ENCODE data around the gene TPX2.
"Not testable (repeated sequence)": the region's sequence is repeated elsewhere in the genome, so short reads cannot be mapped to it uniquely, and the experiment has no call there.

TPX2 gene

GRCh38 chr20:31811796-31812728 lies 73.0 kb downstream of the TPX2 start:
- no peak for DNase-seq (ENCODE audit: low spot score)

GRCh38 chr20:31813611-31814010 lies 74.5 kb downstream of the TPX2 start:
- no peak for DNase-seq (ENCODE audit: low spot score)

DNA sequence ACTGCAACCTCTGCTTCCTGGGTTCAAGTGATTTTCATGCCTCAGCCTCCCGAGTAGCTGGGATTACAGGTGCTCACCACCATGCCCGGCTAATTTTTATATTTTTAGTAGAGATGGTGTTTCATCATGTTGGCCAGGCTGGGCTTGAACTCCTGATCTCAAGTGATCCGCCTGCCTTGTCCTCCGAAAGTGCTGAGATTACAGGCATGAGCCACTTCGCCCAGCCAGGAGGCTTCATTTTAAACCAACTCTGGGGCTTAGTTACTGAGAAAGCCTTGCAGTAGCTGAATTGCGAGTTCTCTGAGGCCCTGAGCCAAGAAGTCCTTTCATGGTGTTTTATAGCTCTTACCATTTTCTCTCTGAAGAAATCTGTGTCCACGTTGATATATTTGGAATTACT lies 75.1 kb downstream of the TPX2 start:
- DNase-seq (ENCODE audit: low spot score), result not testable (repeated sequence)

DNA sequence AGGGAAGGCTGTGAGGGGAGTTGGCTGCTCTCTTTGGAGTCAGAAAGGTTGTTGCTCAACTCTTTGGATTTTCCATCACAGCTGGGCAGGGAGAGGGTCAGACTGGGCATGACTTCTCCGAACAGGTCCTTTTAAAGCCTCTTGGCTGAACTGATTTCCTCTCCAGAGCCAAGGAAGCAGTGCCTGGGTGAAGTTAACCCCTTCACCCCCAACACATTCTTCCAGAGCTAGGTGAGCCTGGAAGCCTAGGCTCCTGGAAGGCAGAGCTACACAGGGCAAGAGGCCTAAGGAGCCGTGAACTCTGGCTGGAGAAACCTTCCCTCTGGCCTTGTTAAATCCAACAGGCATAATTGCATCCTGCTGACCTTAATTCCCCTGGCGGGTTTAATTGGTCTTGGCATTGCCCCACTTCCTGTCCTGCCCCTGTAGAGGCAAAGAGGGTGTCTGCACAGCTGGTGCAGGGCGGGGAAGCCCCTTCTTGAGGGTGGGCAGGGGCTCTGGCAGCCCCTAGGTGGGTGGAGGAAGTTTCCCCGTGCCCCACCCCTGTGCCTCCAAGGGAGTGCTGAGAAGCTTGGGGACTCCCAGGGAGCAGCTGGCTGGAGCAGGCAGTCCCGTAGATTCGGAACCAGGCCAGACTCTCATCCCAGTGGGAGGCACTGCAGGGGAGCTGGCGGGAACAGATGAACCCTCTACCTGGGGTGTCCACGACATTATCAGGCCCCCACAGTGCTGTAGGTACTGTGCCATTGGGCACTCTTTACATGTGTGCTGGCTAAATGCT lies 76.5 kb downstream of the TPX2 start:
- DNase-seq (ENCODE audit: low spot score), result no peak

DNA sequence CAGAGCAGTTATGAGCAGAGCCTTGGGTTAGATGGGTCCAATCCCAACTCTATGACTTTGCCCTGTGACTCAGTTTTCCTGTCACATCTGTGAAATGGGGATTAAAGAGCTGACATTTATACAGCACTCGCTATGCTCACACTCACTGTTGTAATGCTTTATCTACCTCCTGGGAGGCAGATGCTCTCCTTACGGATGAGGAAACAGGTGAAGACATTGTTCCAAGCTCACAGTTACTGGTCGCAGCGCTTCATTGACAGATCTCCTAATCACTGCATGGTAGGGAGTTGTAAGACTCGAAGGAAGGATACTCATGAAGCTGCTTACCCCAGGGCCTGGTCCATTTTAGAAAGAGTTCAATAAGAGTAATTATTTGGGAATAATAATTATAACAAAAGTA lies 77.1 kb downstream of the TPX2 start:
- DNase-seq (ENCODE audit: low spot score), result no peak

DNA sequence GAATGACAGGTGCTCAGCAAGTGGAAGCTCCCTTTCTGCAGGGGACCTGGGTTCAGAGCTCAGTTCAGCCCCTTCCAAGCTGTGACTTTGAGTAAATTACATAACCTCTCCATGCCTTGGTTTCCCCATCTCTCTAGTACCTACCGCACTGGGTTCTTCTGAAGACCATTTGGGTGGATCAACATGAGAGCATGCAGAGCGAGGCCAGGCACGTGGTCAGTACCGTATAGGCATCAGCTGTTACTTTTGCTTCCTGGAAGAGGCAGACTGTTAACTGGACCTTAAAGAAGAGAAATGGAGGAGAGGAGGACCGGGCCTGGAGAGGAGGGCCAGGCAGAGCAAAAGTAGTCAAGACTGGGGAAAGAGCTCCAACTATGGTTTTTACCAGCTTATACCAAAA lies 78.4 kb downstream of the TPX2 start:
- no peak for DNase-seq (ENCODE audit: low spot score)

DNA sequence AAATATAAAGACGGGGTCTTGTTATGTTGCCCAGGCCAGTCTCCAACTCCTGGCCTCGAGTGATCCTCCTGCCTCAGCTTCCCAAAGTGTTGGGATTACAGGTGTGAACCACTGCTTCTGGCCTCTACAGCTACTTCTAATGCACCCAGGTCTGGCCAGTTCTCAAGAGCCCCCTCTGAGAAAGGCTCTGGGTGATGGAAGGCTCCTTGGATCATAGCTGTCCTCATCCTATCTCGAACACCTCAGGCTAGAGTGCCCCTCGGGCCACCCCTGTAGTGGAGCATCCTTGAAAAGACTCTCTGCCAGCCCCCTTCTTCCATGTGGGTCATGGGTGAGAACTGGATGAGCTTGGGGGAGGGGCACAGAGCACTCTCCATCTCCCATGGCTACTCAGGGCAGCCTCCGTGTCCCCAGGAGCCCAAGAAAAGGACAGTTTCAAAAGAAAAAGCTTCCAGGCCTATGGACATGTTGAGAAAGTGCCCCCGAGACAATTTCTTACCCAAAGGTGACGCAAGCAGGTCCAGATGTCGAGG lies 79.4 kb downstream of the TPX2 start:
- no peak for DNase-seq (ENCODE audit: low spot score)

DNA sequence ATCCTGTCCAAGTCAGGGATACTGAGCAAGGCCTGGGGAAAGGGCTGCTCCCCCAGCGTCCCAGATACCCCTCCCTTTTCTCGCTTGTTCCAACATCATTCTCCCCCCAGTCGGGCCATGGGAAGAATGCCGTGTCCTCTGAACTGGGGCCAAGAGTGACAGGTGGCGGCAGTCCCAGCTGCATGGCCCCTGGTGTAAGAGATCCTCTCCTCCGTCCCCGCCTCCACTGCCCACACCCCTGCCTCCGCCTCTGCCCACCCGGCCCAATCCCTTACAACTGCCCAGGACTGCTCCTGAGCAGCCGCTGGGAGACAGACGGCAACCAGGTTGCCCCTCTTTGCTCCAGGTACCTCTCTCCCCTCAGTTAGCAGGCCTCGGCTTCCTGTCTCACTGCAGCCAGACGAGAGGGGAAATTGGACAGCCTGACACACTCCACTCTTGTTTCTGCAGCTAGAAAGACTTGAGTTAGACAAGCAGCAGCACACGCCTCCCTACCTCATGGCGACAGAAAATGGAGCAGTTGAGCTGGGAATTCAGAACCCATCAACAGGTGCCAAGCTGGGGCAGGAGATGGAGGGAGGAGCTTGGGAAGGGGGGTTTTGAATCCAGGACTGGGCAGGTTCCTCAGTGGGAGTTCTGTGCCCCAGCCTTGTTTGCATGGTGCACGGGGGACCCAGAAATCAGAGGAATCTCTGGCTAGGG lies 80.1 kb downstream of the TPX2 start, which contains the start of gene MYLK2:
Gene MYLK2, plus strand, starts transcription at position 274 of the 702 bp plus-strand sequence. Its CDS starts 225 bp downstream, at position 499.
- DNase-seq (ENCODE audit: low spot score), result no peak

GRCh38 chr20:31820228-31820627 lies 81.1 kb downstream of the TPX2 start:
- DNase-seq (ENCODE audit: low spot score), result no peak

DNA sequence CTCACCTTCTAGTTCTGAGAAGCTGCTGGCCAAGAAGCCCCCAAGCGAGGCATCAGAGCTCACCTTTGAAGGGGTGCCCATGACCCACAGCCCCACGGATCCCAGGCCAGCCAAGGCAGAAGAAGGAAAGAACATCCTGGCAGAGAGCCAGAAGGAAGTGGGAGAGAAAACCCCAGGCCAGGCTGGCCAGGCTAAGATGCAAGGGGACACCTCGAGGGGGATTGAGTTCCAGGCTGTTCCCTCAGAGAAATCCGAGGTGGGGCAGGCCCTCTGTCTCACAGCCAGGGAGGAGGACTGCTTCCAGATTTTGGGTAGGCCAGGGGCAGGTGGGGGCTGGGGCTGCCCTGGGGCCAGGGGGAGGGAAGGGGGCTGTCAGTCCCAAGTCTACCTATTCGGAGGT lies 82.3 kb downstream of the TPX2 start:
- no peak for DNase-seq (ENCODE audit: low spot score)

GRCh38 chr20:31822421-31823330 lies 83.6 kb downstream of the TPX2 start:
- DNase-seq (ENCODE audit: low spot score), result peak; percentile 49

DNA sequence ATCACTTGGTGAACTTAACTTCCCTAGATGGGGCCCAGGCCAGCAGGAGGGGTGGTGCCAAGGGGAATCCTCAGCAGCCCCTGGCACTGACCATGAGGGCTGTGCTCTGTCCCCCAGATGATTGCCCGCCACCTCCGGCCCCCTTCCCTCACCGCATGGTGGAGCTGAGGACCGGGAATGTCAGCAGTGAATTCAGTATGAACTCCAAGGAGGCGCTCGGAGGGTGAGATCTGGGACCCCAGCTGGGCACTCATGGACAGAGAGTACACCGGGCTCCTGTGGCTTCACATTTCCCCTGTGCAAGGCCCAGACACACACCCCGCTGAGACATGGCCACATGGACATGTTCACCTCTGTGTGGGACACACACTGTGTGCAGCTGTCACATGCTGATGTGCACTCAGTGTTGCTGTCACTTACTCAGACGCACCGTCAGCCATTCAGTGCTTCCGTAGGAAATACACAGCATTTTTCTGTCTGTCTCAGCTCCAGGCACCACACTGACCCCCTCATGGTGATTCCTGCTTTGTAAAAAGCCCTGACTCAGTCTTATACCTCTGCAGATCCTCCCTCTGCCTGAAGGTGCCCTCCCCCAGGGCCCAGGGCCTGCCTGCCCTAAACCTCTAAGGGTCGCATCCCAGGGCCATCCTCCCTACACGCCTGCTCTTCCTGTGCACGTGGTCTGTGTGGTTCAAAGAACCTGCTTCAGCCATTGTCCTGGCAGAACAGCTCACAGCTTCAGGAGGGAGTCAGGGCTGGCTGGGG lies 84.5 kb downstream of the TPX2 start:
- no peak for DNase-seq (ENCODE audit: low spot score)

DNA sequence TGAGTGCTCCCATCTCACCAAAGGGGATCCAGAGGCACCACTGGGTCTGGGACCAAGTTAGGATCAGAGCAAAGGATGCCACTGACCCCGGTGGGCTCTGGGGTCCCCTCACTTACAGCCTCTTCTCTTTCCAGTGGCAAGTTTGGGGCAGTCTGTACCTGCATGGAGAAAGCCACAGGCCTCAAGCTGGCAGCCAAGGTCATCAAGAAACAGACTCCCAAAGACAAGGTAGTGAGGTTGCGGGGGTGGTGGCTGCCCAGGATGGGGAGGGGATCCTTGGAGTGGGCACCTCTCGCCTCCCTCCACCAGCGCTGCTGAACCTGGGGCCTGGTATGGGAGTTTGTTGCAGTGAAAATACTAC lies 85.0 kb downstream of the TPX2 start:
- no peak for DNase-seq (ENCODE audit: low spot score)

GRCh38 chr20:31824554-31825313 lies 85.6 kb downstream of the TPX2 start:
- no peak for DNase-seq (ENCODE audit: low spot score)

DNA sequence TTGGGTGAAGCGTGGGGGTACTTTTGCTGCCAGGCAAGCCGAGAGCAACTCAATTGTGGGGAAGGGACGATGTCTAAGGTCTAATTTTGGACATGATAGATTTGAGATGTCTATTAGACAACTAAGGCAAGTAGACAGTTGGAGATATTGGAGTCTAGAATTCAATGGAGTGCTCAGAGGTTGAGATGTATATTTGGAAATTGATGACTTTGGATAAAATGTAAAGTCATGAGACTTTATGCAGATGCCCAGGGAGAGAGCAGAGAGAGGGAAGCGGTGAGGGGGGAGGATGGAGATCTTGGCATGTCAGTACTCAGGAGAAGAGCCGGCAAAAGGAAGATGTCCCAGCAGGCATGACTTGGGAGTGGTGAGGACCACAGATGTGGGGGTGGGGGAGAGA lies 87.0 kb downstream of the TPX2 start:
- DNase-seq (ENCODE audit: low spot score), result no peak

DNA sequence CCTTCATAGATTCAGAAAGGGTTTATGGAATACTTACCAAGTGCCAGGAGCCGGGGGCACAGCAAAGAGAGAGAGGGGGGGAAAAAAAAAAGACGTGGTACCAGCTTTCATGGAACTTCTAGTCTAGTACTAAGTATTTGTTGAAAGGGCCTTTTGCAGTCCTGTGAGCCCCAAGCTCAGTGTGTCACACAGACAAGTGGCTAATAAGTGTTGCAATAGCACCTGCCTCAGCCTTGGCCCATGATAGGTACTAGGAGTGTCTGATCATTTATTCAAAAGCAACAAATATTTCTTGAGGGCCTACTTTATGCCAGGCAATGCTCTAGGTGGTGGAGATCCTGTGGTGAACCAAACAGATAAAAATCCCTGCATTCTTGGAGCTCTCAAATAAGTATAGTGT lies 88.0 kb downstream of the TPX2 start:
- DNase-seq (ENCODE audit: low spot score), result no peak

GRCh38 chr20:31828016-31828415 lies 88.9 kb downstream of the TPX2 start:
- not testable (repeated sequence) for DNase-seq (ENCODE audit: low spot score)

GRCh38 chr20:31829731-31830130 lies 90.6 kb downstream of the TPX2 start:
- no peak for DNase-seq (ENCODE audit: low spot score)

- no peak for DNase-seq (ENCODE audit: low spot score)
These were observed 91.4 kb downstream of the TPX2 start for GRCh38 chr20:31830406-31830981.
